ENCODE measurements around the gene BTBD9. TPM values are rescaled to one million over a fixed set of nuclear protein-coding genes. Genes with fewer than 3 reads are reported as not detected.

The BTBD9 gene
- total RNA-seq, 1 donor from 2014 or later, result 4.5 TPM

- TF ChIP-seq CTCF (IDR thresholded peaks at IDR 0.05; ENCODE audit: insufficient read depth, low read length, severe bottlenecking), result no peak
- Histone ChIP-seq H3K4me3 (ENCODE audit: low read depth, low read length) (no peak overlapping the region), H3K36me3 (ENCODE audit: control insufficient read depth, insufficient read depth, low read length) (no peaks in the 10 kb centered on the region), H3K27me3 (ENCODE audit: control insufficient read depth, insufficient read depth, low read length) (no peaks in the 10 kb centered on the region)
- FAIRE-seq (no peak), DNase-seq (ENCODE audit: low read depth) (no peak)
Measured at GRCh38 chr6:38194589-38194988, 445.1 kb downstream of the BTBD9 start.

- Histone ChIP-seq H3K4me3 (ENCODE audit: low read depth, low read length) (no peak overlapping the region), H3K36me3 (ENCODE audit: control insufficient read depth, insufficient read depth, low read length) (no peaks in the 10 kb centered on the region), H3K27me3 (ENCODE audit: control insufficient read depth, insufficient read depth, low read length) (no peaks in the 10 kb centered on the region)
- FAIRE-seq, result no peak
- no peak for DNase-seq (ENCODE audit: low read depth)
- TF ChIP-seq CTCF (IDR thresholded peaks at IDR 0.05; ENCODE audit: insufficient read depth, low read length, severe bottlenecking), result no peak
Measured at GRCh38 chr6:38194282-38194572, 445.5 kb downstream of the BTBD9 start.

- FAIRE-seq (no peak), DNase-seq (ENCODE audit: low read depth) (no peak)
- H3K27me3 ChIP-seq (ENCODE audit: control insufficient read depth, insufficient read depth, low read length), result no peaks in the 10 kb centered on the region
- H3K36me3 ChIP-seq (ENCODE audit: control insufficient read depth, insufficient read depth, low read length), result no peaks in the 10 kb centered on the region
- no peak overlapping the region for H3K4me3 ChIP-seq (ENCODE audit: low read depth, low read length)
- TF ChIP-seq CTCF (IDR thresholded peaks at IDR 0.05; ENCODE audit: insufficient read depth, low read length, severe bottlenecking), result no peak
Measured at GRCh38 chr6:38193481-38194281, 446.0 kb downstream of the BTBD9 start.

GRCh38 chr6:38193051-38193450 is 446.7 kb downstream of the BTBD9 start:
- no peaks in the 10 kb centered on the region for H3K27me3 ChIP-seq (ENCODE audit: control insufficient read depth, insufficient read depth, low read length)
- H3K36me3 ChIP-seq (ENCODE audit: control insufficient read depth, insufficient read depth, low read length), result no peaks in the 10 kb centered on the region
- FAIRE-seq (no peak), DNase-seq (ENCODE audit: low read depth) (no peak)
- H3K4me3 ChIP-seq (ENCODE audit: low read depth, low read length), result no peak overlapping the region
- no peak for TF ChIP-seq CTCF (IDR thresholded peaks at IDR 0.05; ENCODE audit: insufficient read depth, low read length, severe bottlenecking)

GRCh38 chr6:38192487-38192886 is 447.2 kb downstream of the BTBD9 start:
- FAIRE-seq (no peak), DNase-seq (ENCODE audit: low read depth) (no peak)
- TF ChIP-seq CTCF (IDR thresholded peaks at IDR 0.05; ENCODE audit: insufficient read depth, low read length, severe bottlenecking), result no peak

GRCh38 chr6:38192011-38192410 is 447.7 kb downstream of the BTBD9 start:
- no peak overlapping the region for H3K4me3 ChIP-seq (ENCODE audit: low read depth, low read length)
- FAIRE-seq (no peak), DNase-seq (ENCODE audit: low read depth) (no peak)
- no peaks in the 10 kb centered on the region for H3K27me3 ChIP-seq (ENCODE audit: control insufficient read depth, insufficient read depth, low read length)
- no peak for TF ChIP-seq CTCF (IDR thresholded peaks at IDR 0.05; ENCODE audit: insufficient read depth, low read length, severe bottlenecking)
- no peaks in the 10 kb centered on the region for H3K36me3 ChIP-seq (ENCODE audit: control insufficient read depth, insufficient read depth, low read length)

More at GRCh38 chr6:38192487-38192886, 447.2 kb downstream of the BTBD9 start:
- Histone ChIP-seq H3K4me3 (ENCODE audit: low read depth, low read length) (no peak overlapping the region), H3K36me3 (ENCODE audit: control insufficient read depth, insufficient read depth, low read length) (no peaks in the 10 kb centered on the region), H3K27me3 (ENCODE audit: control insufficient read depth, insufficient read depth, low read length) (no peaks in the 10 kb centered on the region)

All from bronchial epithelial cell (primary cell).